Nephron (organoid): ENCODE data around the gene PACS1.

Experiments
- H3K27ac Mint-ChIP-seq, 3 experiments: 2 replicates each; pipeline ENCODE4 v1.8.0; 2020; ENCODE audit warnings: mixed read lengths in 3 of 3, mild to moderate bottlenecking in 2 of 3, moderate library complexity in 1 of 3
- H3K27me3 Mint-ChIP-seq: 2 replicates; pipeline ENCODE4 v1.8.0; 2021; ENCODE audit warnings: low read depth, mild to moderate bottlenecking, moderate library complexity, mixed read lengths
- H3K36me3 Mint-ChIP-seq: 2 replicates; pipeline ENCODE4 v1.8.0; 2020; ENCODE audit warnings: low read depth, mixed read lengths
- H3K4me1 Mint-ChIP-seq: 2 replicates; pipeline ENCODE4 v1.8.0; 2020; ENCODE audit warnings: mixed read lengths
- H3K4me3 Mint-ChIP-seq, 3 experiments: 2 replicates each; pipeline ENCODE4 v1.8.0; 2020; ENCODE audit warnings: mild to moderate bottlenecking in 3 of 3, mixed read lengths in 3 of 3, moderate library complexity in 2 of 3
- H3K9me3 Mint-ChIP-seq: 2 replicates; pipeline ENCODE4 v1.8.0; 2020; ENCODE audit warnings: mixed read lengths
- CTCF ChIP-seq, 3 experiments: fragments of 200-600 bp; sonication (generic); IDR thresholded peaks; one replicate each; pipeline ENCODE4 v1.5.0; 2021; ENCODE audit warnings: antibody characterized with exemption in 3 of 3; ENCODE audit not compliant: unreplicated experiment in 3 of 3

PACS1 gene

GRCh38 chr11:66119348-66120133 lies 49.5 kb downstream of the PACS1 start:
- Mint-ChIP-seq H3K27ac (peak overlapping the region; percentile 78 to 85 (median 85)), H3K27me3 (no peaks in the 10 kb centered on the region), H3K9me3 (no peaks in the 10 kb centered on the region), H3K4me1 (peaks cover 46% of the 10 kb centered on the region), H3K4me3 (no peak overlapping the region), H3K36me3 (no peaks in the 10 kb centered on the region)
- no peak for TF ChIP-seq CTCF (IDR thresholded peaks at IDR 0.05; ENCODE audit: unreplicated experiment in 3 of 3)

DNA sequence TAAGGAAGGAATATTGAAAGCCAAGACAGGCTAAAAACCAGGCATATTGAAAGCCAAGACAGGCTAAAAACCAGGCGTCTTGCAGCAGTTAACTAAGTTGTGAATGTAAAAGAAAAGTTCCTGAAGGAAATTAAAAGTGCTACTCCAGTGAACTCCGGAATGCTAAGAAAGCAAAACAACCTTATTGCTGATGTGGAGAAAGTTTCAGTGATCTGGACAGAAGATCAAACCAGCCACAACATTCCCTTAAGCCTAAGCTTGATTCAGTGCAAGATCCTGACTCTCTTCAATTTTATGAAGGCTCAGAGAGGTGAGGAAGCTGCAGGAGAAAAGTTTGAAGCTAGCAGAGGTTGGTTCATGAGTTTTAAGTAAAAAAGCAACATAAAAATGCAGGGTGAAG lies 51.4 kb downstream of the PACS1 start:
- no peak for TF ChIP-seq CTCF (IDR thresholded peaks at IDR 0.05; ENCODE audit: unreplicated experiment in 3 of 3)
- no peaks in the 10 kb centered on the region for H3K27me3 Mint-ChIP-seq
- peaks cover 39% of the 10 kb centered on the region for H3K4me1 Mint-ChIP-seq
- no peaks in the 10 kb centered on the region for H3K36me3 Mint-ChIP-seq
- peak overlapping the region; percentile 25 to 90 (median 79) for H3K27ac Mint-ChIP-seq
- no peak overlapping the region for H3K4me3 Mint-ChIP-seq
- H3K9me3 Mint-ChIP-seq: no peaks in the 10 kb centered on the region

- H3K4me3 Mint-ChIP-seq: no peak overlapping the region
- peak overlapping the region in 1 of 3 experiments; percentile 92 for H3K27ac Mint-ChIP-seq
- H3K9me3 Mint-ChIP-seq: no peaks in the 10 kb centered on the region
- TF ChIP-seq CTCF (IDR thresholded peaks at IDR 0.05; ENCODE audit: unreplicated experiment in 3 of 3): no peak
- H3K27me3 Mint-ChIP-seq: no peaks in the 10 kb centered on the region
- H3K4me1 Mint-ChIP-seq: peaks cover 46% of the 10 kb centered on the region
- no peaks in the 10 kb centered on the region for H3K36me3 Mint-ChIP-seq
Measured at GRCh38 chr11:66123902-66124301, 53.8 kb downstream of the PACS1 start.

- Mint-ChIP-seq H3K4me3 (no peak overlapping the region), H3K4me1 (peaks cover 39% of the 10 kb centered on the region), H3K36me3 (no peaks in the 10 kb centered on the region), H3K9me3 (no peaks in the 10 kb centered on the region), H3K27me3 (no peaks in the 10 kb centered on the region), H3K27ac (peak overlapping the region in 2 of 3 experiments; percentile 58 to 92)
- TF ChIP-seq CTCF (IDR thresholded peaks at IDR 0.05; ENCODE audit: unreplicated experiment in 3 of 3): no peak
Measured at GRCh38 chr11:66124564-66124963, 54.5 kb downstream of the PACS1 start.

DNA sequence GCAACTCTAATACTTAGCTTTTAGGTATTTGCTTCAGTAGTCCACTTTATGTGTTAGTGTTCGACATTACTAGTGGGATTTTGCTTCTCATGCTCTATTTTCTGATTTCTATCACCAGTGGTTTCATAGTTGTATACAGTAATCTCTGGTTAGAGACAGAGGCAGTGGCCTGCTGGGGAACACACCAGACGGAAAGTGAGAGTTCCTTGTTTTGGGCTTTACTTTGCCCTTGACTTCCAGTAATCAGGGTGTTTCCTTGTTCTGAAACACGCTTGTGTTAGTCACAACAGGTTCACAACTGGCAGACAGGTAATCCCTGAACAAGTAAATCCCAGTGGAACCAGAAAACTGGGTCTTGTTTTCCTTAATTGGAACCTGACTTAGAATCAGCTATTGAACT lies 56.0 kb downstream of the PACS1 start:
- Mint-ChIP-seq H3K27me3 (no peaks in the 10 kb centered on the region), H3K4me1 (peaks cover 29% of the 10 kb centered on the region), H3K36me3 (no peaks in the 10 kb centered on the region), H3K4me3 (no peak overlapping the region), H3K9me3 (no peaks in the 10 kb centered on the region), H3K27ac (peak overlapping the region; percentile 84 to 92 (median 92))
- no peak for TF ChIP-seq CTCF (IDR thresholded peaks at IDR 0.05; ENCODE audit: unreplicated experiment in 3 of 3)
